ENCODE measurements around the gene VAMP1.

DNA sequence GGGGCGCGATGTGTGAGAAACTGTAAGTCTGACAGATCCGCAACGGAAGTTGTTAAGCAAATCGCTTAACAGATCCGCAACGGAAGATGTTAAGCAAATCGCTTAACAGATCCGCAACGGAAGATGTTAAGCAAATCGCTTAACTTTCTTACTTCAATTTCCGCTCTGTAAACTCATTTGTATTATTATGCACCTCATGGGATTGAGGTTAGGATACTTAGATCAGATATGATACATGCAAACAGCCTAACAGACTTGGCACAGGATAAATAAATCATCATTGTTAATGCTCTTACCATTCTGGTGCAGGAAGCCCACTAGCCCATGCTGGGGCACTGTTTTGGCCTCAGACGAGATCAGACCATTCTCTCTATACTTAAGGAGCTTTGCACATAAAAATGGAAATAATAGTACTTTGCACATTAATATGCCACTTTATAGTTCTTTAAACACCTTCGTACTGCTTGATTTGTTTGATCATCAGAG is 23.8 kb upstream of the VAMP1 start:
- TF ChIP-seq REST (IDR thresholded peaks at IDR 0.05; ENCODE audit: insufficient read depth in 1 of 2, low read depth in 2 of 2, low read length in 2 of 2) = no peak
- no peak for TF ChIP-seq POLR2AphosphoS5 (IDR thresholded peaks at IDR 0.05; ENCODE audit: low read depth, low read length)
- 0 out of 2 replicates have a peak, but pooled peaks have one; percentile 36 for TF ChIP-seq TAF1 (IDR thresholded peaks at IDR 0.05; ENCODE audit: borderline replicate concordance, insufficient read depth, low read length)
- peak; percentile 2; the same call in 1 of the 2 replicates for TF ChIP-seq SIN3A (IDR thresholded peaks at IDR 0.05; ENCODE audit: borderline replicate concordance, insufficient read depth, low read length)
